NB4 (cell line): Measurements from ENCODE around the gene INPP5E.

ENCODE experiments used
- DNase-seq: peaks from one replicate; pipeline ENCODE4 v3.0.0; 2010; ENCODE audit warnings: low read depth
- H3K4me3 ChIP-seq: one replicate; pipeline ENCODE4 v1.5.1; 2011; ENCODE audit warnings: mild to moderate bottlenecking, low read depth, low read length, moderate library complexity
- CTCF ChIP-seq: IDR thresholded peaks from one replicate; pipeline ENCODE4 v1.5.1; 2012; ENCODE audit warnings: low read depth, low read length
- MAX ChIP-seq: IDR thresholded peaks from 2 replicates; pipeline ENCODE4 v1.6.1; 2011; ENCODE audit warnings: low read depth, low read length
- MYC ChIP-seq: IDR thresholded peaks from 2 replicates; pipeline ENCODE4 v1.6.1; 2011; ENCODE audit warnings: low read depth, low read length
- POLR2A ChIP-seq: IDR thresholded peaks from 2 replicates; pipeline ENCODE4 v1.6.1; 2011; ENCODE audit warnings: mild to moderate bottlenecking; ENCODE audit not compliant: insufficient read length; ENCODE audit errors: extremely low read depth

Gene INPP5E

GRCh38 chr9:136465500-136466154 lies 26.0 kb upstream of the INPP5E start:
- DNase-seq, result no peak
- TF ChIP-seq MYC (no peak), MAX (no peak), CTCF (no peak), POLR2A (no peak)
- no peak overlapping the region for H3K4me3 ChIP-seq

GRCh38 chr9:136464241-136464640 lies 24.6 kb upstream of the INPP5E start:
- TF ChIP-seq MYC (no peak), POLR2A (no peak), MAX (no peak), CTCF (no peak)
- H3K4me3 ChIP-seq, result no peak overlapping the region
- no peak for DNase-seq

GRCh38 chr9:136463578-136463977 lies 23.9 kb upstream of the INPP5E start:
- TF ChIP-seq CTCF (no peak), POLR2A (no peak)
- no peak overlapping the region for H3K4me3 ChIP-seq
- DNase-seq, result no peak

- no peak overlapping the region for H3K4me3 ChIP-seq
- TF ChIP-seq MAX, result no peak
- no peak for TF ChIP-seq CTCF
- no peak for TF ChIP-seq MYC
- no peak for TF ChIP-seq POLR2A
- no peak for DNase-seq
These were observed 23.0 kb upstream of the INPP5E start for GRCh38 chr9:136462664-136463063.

GRCh38 chr9:136460772-136461325 lies 21.2 kb upstream of the INPP5E start:
- H3K4me3 ChIP-seq, result no peak overlapping the region
- no peak for TF ChIP-seq CTCF
- no peak for DNase-seq

- no peak for DNase-seq
- no peak overlapping the region for H3K4me3 ChIP-seq
- TF ChIP-seq MYC, result no peak
- TF ChIP-seq POLR2A, result no peak
- no peak for TF ChIP-seq CTCF
- TF ChIP-seq MAX, result no peak
These were observed 19.8 kb upstream of the INPP5E start for GRCh38 chr9:136459425-136459824.
